KOPT-K1 (cell line): Measurements from ENCODE around the gene LPAR3.

Experiments used
- H3K27ac ChIP-seq: fragments of 200-600 bp; sonication (generic); 2 replicates; pipeline ENCODE4 v1.5.1; 2016; ENCODE audit warnings: antibody characterized with exemption, mild to moderate bottlenecking, low read depth, low read length; ENCODE audit not compliant: poor library complexity, severe bottlenecking
- H3K36me3 ChIP-seq: fragments of 200-600 bp; sonication (generic); 2 replicates; pipeline ENCODE4 v1.5.1; 2017; ENCODE audit warnings: antibody characterized with exemption, mild to moderate bottlenecking, low read length, moderate library complexity; ENCODE audit not compliant: insufficient read depth
- H3K9me3 ChIP-seq: fragments of 200-600 bp; sonication (generic); 2 replicates; pipeline ENCODE4 v1.5.1; 2017; ENCODE audit warnings: antibody characterized with exemption, low read length, mild to moderate bottlenecking; ENCODE audit not compliant: insufficient read depth, poor library complexity, severe bottlenecking

Gene LPAR3, protein sequence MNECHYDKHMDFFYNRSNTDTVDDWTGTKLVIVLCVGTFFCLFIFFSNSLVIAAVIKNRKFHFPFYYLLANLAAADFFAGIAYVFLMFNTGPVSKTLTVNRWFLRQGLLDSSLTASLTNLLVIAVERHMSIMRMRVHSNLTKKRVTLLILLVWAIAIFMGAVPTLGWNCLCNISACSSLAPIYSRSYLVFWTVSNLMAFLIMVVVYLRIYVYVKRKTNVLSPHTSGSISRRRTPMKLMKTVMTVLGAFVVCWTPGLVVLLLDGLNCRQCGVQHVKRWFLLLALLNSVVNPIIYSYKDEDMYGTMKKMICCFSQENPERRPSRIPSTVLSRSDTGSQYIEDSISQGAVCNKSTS

DNA sequence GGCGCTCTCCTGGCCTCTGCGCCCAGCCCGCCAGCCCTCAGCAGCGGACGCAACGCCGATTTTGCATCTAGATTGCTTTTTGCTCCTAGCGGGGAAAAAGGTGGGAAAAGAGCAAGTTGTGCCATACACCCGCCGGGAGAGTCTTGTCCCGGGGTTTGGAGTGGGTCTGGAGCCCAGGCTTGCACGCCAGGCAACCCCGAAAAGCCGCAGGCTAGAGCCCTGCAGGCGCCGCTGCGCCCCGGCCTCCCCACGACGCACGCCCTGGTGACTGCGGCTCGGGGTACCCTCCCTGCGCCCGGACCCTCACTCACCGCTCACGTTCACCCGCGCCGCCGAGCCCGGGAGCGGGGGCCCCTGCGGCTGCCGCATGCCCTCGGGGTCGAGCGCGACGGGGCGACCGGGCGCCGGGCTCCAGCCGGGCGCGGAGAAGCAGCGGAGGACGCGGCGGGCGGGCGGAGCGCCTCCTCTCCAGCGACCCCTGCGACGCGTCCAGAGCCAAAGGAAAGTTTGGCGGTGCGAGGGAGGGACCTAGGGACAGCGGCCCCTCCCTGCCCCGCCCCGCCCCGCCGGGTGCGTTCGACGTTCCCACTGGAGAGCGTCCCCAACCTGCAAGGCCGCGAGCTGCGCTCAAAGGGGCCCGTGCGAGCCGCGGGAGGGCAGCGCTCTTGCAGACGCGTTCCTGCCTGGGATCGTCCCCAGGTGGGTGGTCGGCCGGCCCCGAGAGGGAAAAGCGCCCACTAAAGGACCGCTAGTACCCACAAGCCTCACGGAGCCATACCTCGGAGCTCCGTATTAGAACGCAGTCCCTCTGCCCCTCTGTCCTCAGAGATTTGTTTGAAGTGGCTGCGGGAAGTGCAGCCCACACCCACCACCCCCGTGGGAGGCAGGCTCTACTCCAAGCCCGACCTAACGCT lies at the start of gene LPAR3:
LPAR3 (minus strand) TSS at position 502 of the 914 bp plus-strand sequence. CDS start 27,086 bp downstream, outside the sequence.
- H3K9me3 ChIP-seq, result no peaks in the 10 kb centered on the region
- no peak within 1 kb of the TSS for H3K27ac ChIP-seq
- H3K36me3 ChIP-seq, result no peaks in the 10 kb centered on the region

GRCh38 chr1:84941843-84942242 lies 48.8 kb upstream of the LPAR3 start:
- H3K36me3 ChIP-seq, result no peaks in the 10 kb centered on the region
- no peak overlapping the region for H3K27ac ChIP-seq
- no peaks in the 10 kb centered on the region for H3K9me3 ChIP-seq

GRCh38 chr1:84940481-84940880 lies 47.5 kb upstream of the LPAR3 start:
- H3K9me3 ChIP-seq, result no peaks in the 10 kb centered on the region
- H3K36me3 ChIP-seq, result no peaks in the 10 kb centered on the region
- no peak overlapping the region for H3K27ac ChIP-seq

DNA sequence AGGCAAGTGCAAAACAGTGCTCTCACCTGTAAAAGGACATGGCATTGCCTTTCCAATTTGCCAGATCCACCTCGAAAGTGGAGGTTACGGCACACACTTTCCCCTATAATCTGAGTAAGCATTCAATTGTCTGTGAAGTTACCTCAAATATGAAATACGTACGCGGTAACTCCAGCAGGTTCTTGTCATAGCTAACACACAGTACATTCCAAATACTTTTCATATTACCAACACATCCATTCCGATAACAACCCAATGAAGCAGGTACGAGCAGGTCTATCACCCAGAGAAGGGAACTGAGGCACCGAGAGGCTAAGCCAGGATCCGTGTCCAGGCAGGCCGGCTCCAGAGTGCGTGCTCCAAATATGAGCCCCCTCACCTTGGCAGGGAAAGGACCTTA lies 46.8 kb upstream of the LPAR3 start:
- Histone ChIP-seq H3K9me3 (no peaks in the 10 kb centered on the region), H3K27ac (no peak overlapping the region)

GRCh38 chr1:84939151-84939550 lies 46.1 kb upstream of the LPAR3 start:
- no peaks in the 10 kb centered on the region for H3K9me3 ChIP-seq
- H3K27ac ChIP-seq, result no peak overlapping the region
- no peaks in the 10 kb centered on the region for H3K36me3 ChIP-seq

More for the DNA sequence above, 46.8 kb upstream of the LPAR3 start:
- H3K36me3 ChIP-seq, result no peaks in the 10 kb centered on the region

GRCh38 chr1:84936116-84936810 lies 43.3 kb upstream of the LPAR3 start:
- Histone ChIP-seq H3K27ac (no peak overlapping the region), H3K36me3 (no peaks in the 10 kb centered on the region), H3K9me3 (no peaks in the 10 kb centered on the region)

- Histone ChIP-seq H3K27ac (no peak overlapping the region), H3K9me3 (no peaks in the 10 kb centered on the region), H3K36me3 (no peaks in the 10 kb centered on the region)
Observed at GRCh38 chr1:84933011-84933611, 40.1 kb upstream of the LPAR3 start.

DNA sequence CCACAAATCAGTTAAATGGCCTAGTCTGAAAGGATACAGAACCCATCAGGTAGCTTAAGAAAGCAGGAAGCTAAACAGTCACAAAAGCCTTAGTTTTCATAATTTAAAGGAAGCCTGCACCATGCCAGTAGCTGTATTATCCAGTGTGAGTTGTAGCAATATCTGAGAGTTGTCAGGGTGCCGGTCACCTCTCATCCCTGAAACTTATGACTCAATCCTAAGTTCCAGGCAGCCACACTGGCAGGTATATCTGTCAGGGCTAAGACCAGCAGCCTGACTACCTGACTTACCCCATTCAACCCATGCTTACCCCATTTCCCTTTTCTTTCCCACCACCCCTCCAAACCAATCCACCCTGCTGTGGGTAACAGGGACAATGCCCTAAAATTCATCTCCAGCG lies 37.8 kb upstream of the LPAR3 start:
- H3K36me3 ChIP-seq, result no peaks in the 10 kb centered on the region
- no peak overlapping the region for H3K27ac ChIP-seq
- no peaks in the 10 kb centered on the region for H3K9me3 ChIP-seq

DNA sequence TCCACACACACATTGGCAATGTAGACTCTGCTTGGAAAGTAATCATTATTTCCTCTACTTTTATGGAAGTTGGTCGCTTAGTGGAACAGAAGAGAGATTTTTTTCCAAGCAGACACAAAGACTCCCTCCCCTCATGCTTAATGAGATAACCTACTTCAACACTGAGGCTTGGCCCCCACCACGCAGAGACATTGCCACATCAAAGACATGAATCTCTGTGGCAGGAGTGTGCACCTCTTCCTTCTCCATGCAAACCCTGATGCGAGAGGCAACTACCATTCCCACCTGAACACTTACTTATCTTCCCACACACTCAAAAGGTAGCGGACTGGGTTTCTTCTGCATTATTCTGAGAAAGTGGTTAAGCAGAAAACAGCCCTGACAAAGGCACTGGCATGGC lies 37.3 kb upstream of the LPAR3 start:
- Histone ChIP-seq H3K36me3 (no peaks in the 10 kb centered on the region), H3K9me3 (no peaks in the 10 kb centered on the region), H3K27ac (no peak overlapping the region)

DNA sequence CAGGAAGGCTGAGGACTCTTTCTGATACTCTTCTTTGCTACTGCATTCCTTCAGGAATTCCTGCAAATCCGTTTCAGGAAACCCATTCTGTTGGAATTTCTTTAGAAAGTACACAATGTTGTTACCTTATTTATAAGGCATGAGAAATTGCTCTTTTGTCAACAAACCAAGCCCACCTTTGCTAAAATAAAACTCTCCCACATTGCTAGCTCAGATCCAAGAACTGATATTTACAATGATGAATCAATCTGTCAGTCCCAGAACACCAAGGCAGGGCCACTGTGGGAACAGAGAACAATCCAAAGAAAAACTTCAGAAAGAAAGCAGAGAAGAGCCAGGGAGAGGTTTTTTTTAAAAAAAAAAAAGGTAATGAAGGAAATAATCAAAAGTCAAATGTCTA lies 36.6 kb upstream of the LPAR3 start:
- no peak overlapping the region for H3K27ac ChIP-seq
- no peaks in the 10 kb centered on the region for H3K9me3 ChIP-seq
- H3K36me3 ChIP-seq, result no peaks in the 10 kb centered on the region

DNA sequence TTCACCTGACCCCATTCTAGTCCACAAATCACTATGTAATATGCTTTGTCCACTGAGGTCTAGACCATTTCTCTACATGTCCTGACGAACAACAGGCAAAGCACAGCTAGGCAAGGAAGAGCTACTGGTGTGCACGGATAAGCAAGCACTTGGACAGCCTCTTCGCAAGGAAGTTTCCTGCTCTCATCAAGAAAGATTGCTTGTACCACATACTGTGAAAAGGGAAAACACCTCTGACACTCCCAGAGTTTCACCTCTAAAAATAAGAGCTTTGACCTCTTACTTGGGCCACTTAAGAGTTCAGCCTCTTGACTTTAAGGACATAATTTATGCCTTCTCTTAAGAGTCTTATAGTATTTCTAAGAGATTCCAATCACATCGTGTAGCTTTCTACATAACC lies 36.0 kb upstream of the LPAR3 start:
- Histone ChIP-seq H3K36me3 (no peaks in the 10 kb centered on the region), H3K9me3 (no peaks in the 10 kb centered on the region), H3K27ac (no peak overlapping the region)

DNA sequence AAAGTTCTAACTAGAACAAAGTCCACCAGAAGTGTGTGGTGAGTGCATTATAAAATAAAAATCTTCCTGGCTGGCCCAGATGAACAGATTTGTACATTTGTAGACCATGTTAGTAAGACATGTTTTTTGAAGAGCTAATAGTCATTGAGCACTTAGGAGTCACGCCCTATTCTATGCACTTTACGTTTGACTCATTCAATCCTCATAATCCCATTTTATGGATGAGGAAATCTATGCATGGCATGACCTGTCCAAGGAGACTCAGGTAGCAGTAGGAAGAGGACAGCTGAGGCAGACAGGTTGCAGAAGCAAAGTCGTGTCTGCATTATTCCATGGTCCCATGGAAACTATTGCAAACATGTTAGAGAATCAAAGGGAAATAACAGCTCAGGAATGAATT lies 30.3 kb upstream of the LPAR3 start:
- Histone ChIP-seq H3K36me3 (no peaks in the 10 kb centered on the region), H3K9me3 (no peaks in the 10 kb centered on the region), H3K27ac (no peak overlapping the region)

DNA sequence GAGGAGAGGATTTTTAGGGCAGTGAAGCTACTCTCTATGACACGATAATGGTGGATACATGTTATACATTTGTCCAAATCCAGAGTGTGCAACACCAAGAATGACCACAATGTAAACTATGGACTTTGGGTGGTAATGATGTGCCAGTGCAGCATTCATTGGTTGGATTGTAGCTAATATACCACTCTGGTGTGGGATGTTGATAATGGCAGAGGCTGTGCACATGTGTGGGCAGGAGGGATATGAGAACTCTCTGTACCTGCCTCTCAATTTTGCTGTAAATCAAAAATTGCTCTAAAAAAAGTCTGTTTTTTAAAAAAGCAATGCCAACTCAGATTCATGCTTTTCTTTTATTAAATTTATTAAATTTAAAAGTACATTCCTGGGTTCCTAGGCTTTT lies 27.2 kb upstream of the LPAR3 start:
- Histone ChIP-seq H3K27ac (no peak overlapping the region), H3K36me3 (no peaks in the 10 kb centered on the region), H3K9me3 (no peaks in the 10 kb centered on the region)

DNA sequence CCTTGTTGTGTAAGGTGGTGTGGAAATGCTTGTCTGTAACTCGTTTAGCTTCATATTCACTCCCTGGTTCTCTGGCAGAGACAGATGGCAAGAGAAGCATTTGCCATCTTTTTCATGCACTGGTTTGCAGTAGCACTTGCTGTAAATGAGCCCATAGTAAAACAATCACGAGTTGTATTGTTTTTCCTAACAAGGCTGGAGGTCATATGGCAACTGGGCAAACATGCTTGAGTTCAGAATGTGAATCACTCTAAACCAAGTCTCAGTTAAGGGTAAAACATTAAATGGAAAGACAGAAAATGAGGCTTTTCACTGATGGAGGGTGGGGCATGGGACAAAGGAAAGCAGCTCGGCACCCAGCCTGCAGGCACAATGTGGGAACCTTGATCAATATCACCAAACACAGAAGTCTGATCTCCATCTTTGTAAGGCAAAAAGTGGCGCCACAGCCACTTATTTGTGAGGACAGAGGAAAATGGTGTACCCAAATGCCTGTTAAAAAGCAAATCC lies 26.5 kb upstream of the LPAR3 start:
- Histone ChIP-seq H3K27ac (no peak overlapping the region), H3K9me3 (no peaks in the 10 kb centered on the region), H3K36me3 (no peaks in the 10 kb centered on the region)
